ENCODE results near the gene CD93. TPM values are rescaled to one million over a fixed set of nuclear protein-coding genes. Genes with fewer than 3 reads are reported as not detected.

Gene CD93
- total RNA-seq, 1 experiment from 2014 or later, result not detected

GRCh38 chr20:23120261-23120660, 34.1 kb upstream of the CD93 start:
- DNase-seq (ENCODE audit: low spot score), result no peak

GRCh38 chr20:23119456-23120216, 33.5 kb upstream of the CD93 start:
- DNase-seq (ENCODE audit: low spot score), result no peak

GRCh38 chr20:23118766-23119165, 32.6 kb upstream of the CD93 start:
- no peak for DNase-seq (ENCODE audit: low spot score)

DNA sequence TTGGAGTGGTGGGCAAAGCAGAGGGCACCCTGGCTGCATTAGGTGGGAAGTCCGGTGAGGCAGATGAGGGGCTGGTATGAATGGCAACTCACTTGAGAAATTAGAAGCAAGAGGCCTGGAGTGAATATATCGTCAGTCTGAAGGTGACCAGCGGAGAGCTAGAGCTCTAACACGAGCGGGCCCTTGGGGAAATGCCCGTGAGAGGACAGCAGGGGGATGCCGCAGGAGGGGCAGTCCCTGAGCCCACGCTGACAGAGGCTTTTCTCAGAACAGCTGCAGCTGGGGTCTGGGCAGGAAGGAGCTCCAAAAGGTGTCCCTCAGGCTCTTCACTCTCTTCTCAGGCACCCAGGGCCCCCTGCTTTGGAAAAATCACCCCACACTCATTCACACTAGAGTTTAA, 32.0 kb upstream of the CD93 start:
- DNase-seq (ENCODE audit: low spot score), result no peak

- no peak for DNase-seq (ENCODE audit: low spot score)
These were observed 31.6 kb upstream of the CD93 start for GRCh38 chr20:23117738-23118137.

- no peak for DNase-seq (ENCODE audit: low spot score)
These were observed 30.4 kb upstream of the CD93 start for GRCh38 chr20:23116311-23117089.

DNA sequence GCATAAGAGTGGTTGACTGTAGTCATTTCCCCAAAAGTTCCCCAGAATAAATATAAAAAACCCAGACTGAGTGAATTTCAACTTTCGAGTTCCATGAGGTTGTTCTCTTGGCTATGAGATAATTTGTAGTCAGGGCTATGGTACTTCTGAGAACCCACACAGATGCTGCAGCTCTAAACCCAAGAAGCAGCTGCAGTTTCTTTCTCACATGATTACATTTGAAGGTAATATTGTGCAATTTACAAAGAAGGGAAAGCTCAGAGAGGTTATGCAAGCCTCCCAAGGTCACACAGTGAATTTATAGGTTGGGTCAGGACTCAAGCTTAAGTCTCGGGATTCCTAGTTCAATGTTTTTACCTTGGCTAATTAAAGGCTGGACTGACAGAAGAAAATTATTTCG, 29.7 kb upstream of the CD93 start:
- no peak for DNase-seq (ENCODE audit: low spot score)

- DNase-seq (ENCODE audit: low spot score), result no peak
These were observed 28.4 kb upstream of the CD93 start for GRCh38 chr20:23114448-23115082.

DNA sequence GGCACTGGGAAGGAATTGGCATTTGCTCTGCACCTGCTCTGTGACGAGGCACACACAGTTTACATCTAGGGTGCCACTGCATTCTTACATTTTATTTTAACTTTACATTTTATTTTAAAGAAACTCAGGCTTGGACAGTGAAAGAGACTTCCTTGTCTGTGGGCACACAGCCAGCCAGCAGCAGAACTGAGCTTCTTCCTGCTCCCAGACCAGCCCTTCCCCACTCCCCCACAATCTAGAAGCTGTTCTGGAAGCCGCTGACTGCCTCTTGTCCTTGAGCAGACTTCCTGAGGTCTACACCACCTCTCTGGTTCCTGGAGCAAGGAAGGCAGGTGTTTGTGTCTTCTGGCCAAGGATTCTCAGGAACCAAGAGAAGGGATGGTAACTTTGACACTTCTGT, 27.9 kb upstream of the CD93 start:
- no peak for DNase-seq (ENCODE audit: low spot score)

DNA sequence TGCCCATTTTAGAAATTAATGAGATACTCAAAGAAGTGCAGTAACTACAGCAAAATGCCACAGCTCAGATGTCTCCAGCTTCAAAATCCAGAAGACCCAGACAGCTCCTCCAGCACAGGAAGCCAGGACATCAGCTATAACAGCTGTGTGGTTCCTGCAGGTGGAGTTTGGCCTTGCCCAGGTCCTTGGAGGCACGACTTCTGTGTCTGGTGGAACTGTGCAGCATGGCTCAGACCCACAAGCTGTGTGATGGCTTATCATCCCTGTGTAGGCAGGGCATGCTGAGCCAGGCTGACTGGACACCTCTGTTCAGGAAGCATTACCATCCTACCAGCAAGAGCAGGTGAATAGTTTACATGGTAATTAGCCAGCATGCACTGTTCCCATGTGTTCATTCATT, 26.5 kb upstream of the CD93 start:
- DNase-seq (ENCODE audit: low spot score), result no peak

DNA sequence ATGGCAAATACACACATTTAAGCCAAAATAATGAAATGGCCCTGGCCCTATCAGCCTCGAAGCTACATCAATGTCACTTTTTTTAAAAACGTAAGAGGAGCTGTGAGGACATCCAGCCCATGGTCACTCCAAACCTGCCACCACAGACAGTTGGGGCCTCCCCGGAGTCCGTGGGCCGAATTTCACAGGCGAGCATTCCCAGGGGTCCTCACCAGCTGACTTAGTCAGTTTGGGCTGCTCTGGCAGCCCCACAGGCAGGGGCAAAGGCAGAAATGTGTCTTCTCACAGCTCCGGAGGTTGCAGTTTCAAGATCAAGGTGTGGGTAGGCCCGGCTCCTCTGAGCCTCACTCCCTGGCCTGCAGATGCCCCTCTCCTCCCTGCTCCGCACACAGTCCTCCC, 25.8 kb upstream of the CD93 start:
- no peak for DNase-seq (ENCODE audit: low spot score)

GRCh38 chr20:23111307-23111943, 25.3 kb upstream of the CD93 start:
- DNase-seq (ENCODE audit: low spot score), result no peak

- no peak for DNase-seq (ENCODE audit: low spot score)
These were observed 22.7 kb upstream of the CD93 start for GRCh38 chr20:23108871-23109270.

DNA sequence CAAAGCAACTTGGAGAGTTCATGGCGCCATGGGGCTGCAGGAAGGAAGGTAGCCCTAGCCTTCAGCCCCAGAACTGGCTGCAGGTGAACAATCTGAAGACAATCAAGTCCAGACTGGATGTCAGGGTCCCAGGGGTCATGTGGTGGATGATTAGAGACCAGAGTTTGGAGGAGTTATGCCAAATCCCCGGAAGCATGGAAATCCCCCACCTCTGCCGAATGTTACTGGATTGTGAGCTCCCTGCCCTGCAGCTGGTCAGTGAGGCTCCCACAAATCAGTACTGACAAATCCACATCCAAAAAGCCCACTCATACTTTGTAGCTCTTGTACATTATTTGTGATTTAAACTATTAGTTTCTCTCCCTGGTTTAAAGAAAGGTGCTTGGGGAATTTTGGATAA, 21.3 kb upstream of the CD93 start:
- DNase-seq (ENCODE audit: low spot score), result no peak

GRCh38 chr20:23106271-23106851, 20.2 kb upstream of the CD93 start:
- DNase-seq (ENCODE audit: low spot score), result peak; percentile 93

DNA sequence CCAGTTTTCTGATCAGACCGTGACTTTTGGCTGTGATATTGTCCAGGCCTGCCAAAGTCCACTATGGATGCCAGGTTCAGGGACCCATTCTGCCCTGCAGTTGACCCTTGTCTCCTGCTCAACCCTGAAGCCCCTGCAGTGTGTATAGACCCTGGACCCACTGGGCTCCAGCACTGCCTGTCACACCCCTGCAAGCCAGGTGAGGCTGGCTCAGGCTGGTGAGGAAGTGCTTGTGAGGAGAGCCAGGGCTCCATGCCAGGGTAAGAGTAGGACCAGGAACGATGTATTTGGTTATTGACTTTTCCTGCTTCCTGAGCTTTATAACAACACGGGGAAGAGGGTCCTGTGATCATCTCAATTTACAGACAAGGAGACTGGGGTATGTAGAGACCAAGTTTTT, 19.1 kb upstream of the CD93 start:
- no peak for DNase-seq (ENCODE audit: low spot score)

DNA sequence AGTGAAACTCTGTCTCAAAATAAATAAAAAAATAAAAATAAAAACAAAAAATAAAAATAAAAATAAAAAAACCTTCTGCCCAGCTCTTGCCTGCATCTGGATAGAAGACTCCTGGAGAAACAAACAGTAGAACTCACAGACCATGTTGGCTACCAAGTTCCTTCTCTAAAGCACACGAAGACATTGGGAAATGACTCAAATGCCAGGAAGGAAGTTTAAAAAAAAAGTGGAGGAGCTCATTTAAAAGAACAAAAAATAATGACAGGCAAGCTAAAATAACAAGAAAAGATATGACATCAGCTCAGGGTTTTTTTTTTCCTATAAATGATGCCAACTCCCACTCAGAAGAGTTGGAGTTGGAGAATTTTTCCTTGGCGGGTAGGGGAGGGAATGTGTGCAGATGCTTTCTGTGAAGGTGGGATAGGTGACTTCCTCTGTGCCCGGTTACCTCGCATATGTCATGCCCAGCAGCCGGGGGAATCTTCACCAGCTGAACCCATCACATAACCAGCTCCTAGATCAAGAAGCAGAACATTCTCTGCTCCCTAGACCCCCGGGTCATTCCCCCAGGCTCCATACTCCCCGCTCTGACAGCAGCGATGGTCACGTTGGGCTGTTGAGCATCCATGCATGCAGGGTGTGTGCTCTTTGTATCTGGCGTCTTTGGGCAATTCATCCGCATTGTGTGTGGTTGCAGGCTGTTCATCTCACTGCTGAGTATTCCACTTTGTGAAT, 17.3 kb upstream of the CD93 start:
- no peak for DNase-seq (ENCODE audit: low spot score)

DNA sequence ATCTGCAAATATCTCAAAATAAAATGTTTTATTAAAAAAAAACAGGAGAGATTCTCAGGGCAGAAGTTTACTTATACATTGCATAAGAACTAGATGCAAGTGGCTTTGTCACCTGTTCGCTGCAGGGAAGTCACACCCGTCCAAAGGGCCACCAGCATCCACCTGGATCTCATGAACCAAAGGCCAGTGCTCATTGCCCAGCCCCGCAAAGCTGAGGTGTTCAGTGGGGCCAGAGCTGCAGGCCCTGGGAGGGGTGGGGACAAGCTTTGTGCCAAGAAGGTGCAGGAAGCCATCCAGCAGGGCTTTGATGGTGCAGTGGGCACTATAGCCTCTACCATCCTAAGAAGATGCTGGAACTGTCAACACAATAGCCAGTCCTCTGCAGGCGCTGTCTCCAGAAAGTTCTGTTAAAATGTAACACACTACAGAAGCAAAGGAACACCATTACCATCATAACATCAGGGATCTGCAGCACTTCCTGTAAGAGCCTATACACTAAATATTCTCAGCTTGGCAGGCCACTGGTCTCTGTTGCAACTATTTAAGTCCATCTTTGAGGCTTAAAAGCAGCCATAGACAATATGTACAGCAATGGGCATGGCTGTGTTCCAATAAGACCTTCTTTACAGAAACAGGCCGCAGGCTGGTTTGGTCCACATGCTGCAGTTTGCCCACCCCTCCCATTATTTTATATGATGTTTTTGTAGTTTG, 15.7 kb upstream of the CD93 start:
- DNase-seq (ENCODE audit: low spot score), result no peak

- DNase-seq (ENCODE audit: low spot score), result no peak
These were observed 14.6 kb upstream of the CD93 start for GRCh38 chr20:23100720-23101107.

All from H4 (cell line).